ENCODE results near the gene CPLANE1.
A peak's percentile ranks its signal among the peaks of the same experiment; 100 is the strongest.
"Not testable (repeated sequence)": the region's sequence is repeated elsewhere in the genome, so short reads cannot be mapped to it uniquely, and the experiment has no call there.

CPLANE1 gene

GRCh38 chr5:37222181-37222580 is 27.0 kb downstream of the CPLANE1 start:
- Mint-ChIP-seq H3K9me3 (no peaks in the 10 kb centered on the region), H3K27me3 (no peaks in the 10 kb centered on the region), H3K36me3 (peaks cover 51% of the 10 kb centered on the region), H3K4me3 (no peak overlapping the region), H3K4me1 (no peaks in the 10 kb centered on the region), H3K27ac (no peak overlapping the region)
- no peak for ATAC-seq

- peaks cover 44% of the 10 kb centered on the region for H3K36me3 Mint-ChIP-seq
- not testable (repeated sequence) for ATAC-seq, H3K27ac Mint-ChIP-seq, H3K27me3 Mint-ChIP-seq, H3K4me1 Mint-ChIP-seq, H3K4me3 Mint-ChIP-seq, H3K9me3 Mint-ChIP-seq
Observed at GRCh38 chr5:37220426-37220825, 28.8 kb downstream of the CPLANE1 start.

- not testable (repeated sequence) for H3K4me3 Mint-ChIP-seq, H3K4me1 Mint-ChIP-seq, H3K27me3 Mint-ChIP-seq, H3K9me3 Mint-ChIP-seq, H3K27ac Mint-ChIP-seq, ATAC-seq
- H3K36me3 Mint-ChIP-seq: peaks cover 38% of the 10 kb centered on the region
Observed at GRCh38 chr5:37219384-37219783, 29.8 kb downstream of the CPLANE1 start.

GRCh38 chr5:37217976-37218375 is 31.2 kb downstream of the CPLANE1 start:
- no peaks in the 10 kb centered on the region for H3K27me3 Mint-ChIP-seq
- no peak overlapping the region for H3K4me3 Mint-ChIP-seq
- peaks cover 10% of the 10 kb centered on the region for H3K4me1 Mint-ChIP-seq
- ATAC-seq: no peak
- H3K9me3 Mint-ChIP-seq: no peaks in the 10 kb centered on the region
- H3K27ac Mint-ChIP-seq: no peak overlapping the region
- peaks cover 30% of the 10 kb centered on the region for H3K36me3 Mint-ChIP-seq

- Mint-ChIP-seq H3K36me3 (peaks cover 33% of the 10 kb centered on the region), H3K4me1 (peaks cover 10% of the 10 kb centered on the region), H3K9me3 (no peaks in the 10 kb centered on the region), H3K27me3 (no peaks in the 10 kb centered on the region), H3K27ac (peak overlapping the region; percentile 58), H3K4me3 (no peak overlapping the region)
- no peak for ATAC-seq
Observed at GRCh38 chr5:37214550-37214949, 34.6 kb downstream of the CPLANE1 start.

GRCh38 chr5:37212096-37212495 is 37.1 kb downstream of the CPLANE1 start:
- Mint-ChIP-seq H3K27me3 (no peaks in the 10 kb centered on the region), H3K27ac (no peak overlapping the region), H3K4me3 (no peak overlapping the region), H3K9me3 (no peaks in the 10 kb centered on the region), H3K36me3 (peaks cover 33% of the 10 kb centered on the region), H3K4me1 (peaks cover 10% of the 10 kb centered on the region)
- no peak for ATAC-seq

- no peak overlapping the region for H3K4me3 Mint-ChIP-seq
- peaks cover 10% of the 10 kb centered on the region for H3K4me1 Mint-ChIP-seq
- H3K27ac Mint-ChIP-seq: no peak overlapping the region
- peaks cover 33% of the 10 kb centered on the region for H3K36me3 Mint-ChIP-seq
- ATAC-seq: no peak
- no peaks in the 10 kb centered on the region for H3K9me3 Mint-ChIP-seq
- no peaks in the 10 kb centered on the region for H3K27me3 Mint-ChIP-seq
Observed at GRCh38 chr5:37211661-37212060, 37.5 kb downstream of the CPLANE1 start.

GRCh38 chr5:37208883-37209797 is 40.0 kb downstream of the CPLANE1 start:
- Mint-ChIP-seq H3K27ac (peak overlapping the region; percentile 57), H3K36me3 (peaks cover 40% of the 10 kb centered on the region), H3K27me3 (no peaks in the 10 kb centered on the region), H3K4me3 (peak overlapping the region; percentile 80), H3K4me1 (no peaks in the 10 kb centered on the region), H3K9me3 (no peaks in the 10 kb centered on the region)
- ATAC-seq: peak; percentile 43

GRCh38 chr5:37207802-37208201 is 41.4 kb downstream of the CPLANE1 start:
- no peak for ATAC-seq
- Mint-ChIP-seq H3K27me3 (no peaks in the 10 kb centered on the region), H3K4me1 (no peaks in the 10 kb centered on the region), H3K4me3 (no peak overlapping the region), H3K36me3 (peaks cover 46% of the 10 kb centered on the region), H3K27ac (no peak overlapping the region), H3K9me3 (no peaks in the 10 kb centered on the region)

GRCh38 chr5:37206736-37207135 is 42.4 kb downstream of the CPLANE1 start:
- H3K27ac Mint-ChIP-seq: no peak overlapping the region
- no peak overlapping the region for H3K4me3 Mint-ChIP-seq
- H3K4me1 Mint-ChIP-seq: no peaks in the 10 kb centered on the region
- peaks cover 41% of the 10 kb centered on the region for H3K36me3 Mint-ChIP-seq
- no peaks in the 10 kb centered on the region for H3K9me3 Mint-ChIP-seq
- ATAC-seq: no peak
- H3K27me3 Mint-ChIP-seq: no peaks in the 10 kb centered on the region

- no peak for ATAC-seq
- peaks cover 24% of the 10 kb centered on the region for H3K36me3 Mint-ChIP-seq
- no peaks in the 10 kb centered on the region for H3K27me3 Mint-ChIP-seq
- no peaks in the 10 kb centered on the region for H3K9me3 Mint-ChIP-seq
- H3K4me3 Mint-ChIP-seq: no peak overlapping the region
- H3K27ac Mint-ChIP-seq: peak overlapping the region; percentile 7
- H3K4me1 Mint-ChIP-seq: peaks cover 17% of the 10 kb centered on the region
Observed at GRCh38 chr5:37198842-37199241, 50.3 kb downstream of the CPLANE1 start.

- Mint-ChIP-seq H3K27me3 (no peaks in the 10 kb centered on the region), H3K4me1 (peaks cover 17% of the 10 kb centered on the region), H3K9me3 (no peaks in the 10 kb centered on the region), H3K27ac (peak overlapping the region; percentile 75), H3K4me3 (peak overlapping the region; percentile 43), H3K36me3 (peaks cover 18% of the 10 kb centered on the region)
- ATAC-seq: no peak
Observed at GRCh38 chr5:37198061-37198460, 51.1 kb downstream of the CPLANE1 start.

GRCh38 chr5:37197340-37198050 is 51.7 kb downstream of the CPLANE1 start:
- Mint-ChIP-seq H3K36me3 (peaks cover 18% of the 10 kb centered on the region), H3K4me1 (peaks cover 17% of the 10 kb centered on the region), H3K9me3 (no peaks in the 10 kb centered on the region), H3K27me3 (no peaks in the 10 kb centered on the region), H3K27ac (peak overlapping the region; percentile 75), H3K4me3 (peak overlapping the region; percentile 37)
- peak; percentile 64 for ATAC-seq

GRCh38 chr5:37190592-37190991 is 58.6 kb downstream of the CPLANE1 start:
- no peak overlapping the region for H3K27ac Mint-ChIP-seq

GRCh38 chr5:37189355-37189754 is 59.8 kb downstream of the CPLANE1 start:
- Mint-ChIP-seq H3K36me3 (peaks cover 17% of the 10 kb centered on the region), H3K27ac (no peak overlapping the region), H3K4me3 (no peak overlapping the region), H3K27me3 (no peaks in the 10 kb centered on the region), H3K4me1 (peaks cover 6% of the 10 kb centered on the region), H3K9me3 (no peaks in the 10 kb centered on the region)
- ATAC-seq: no peak

More at GRCh38 chr5:37190592-37190991, 58.6 kb downstream of the CPLANE1 start:
- Mint-ChIP-seq H3K36me3 (peaks cover 21% of the 10 kb centered on the region), H3K4me1 (no peaks in the 10 kb centered on the region), H3K27me3 (no peaks in the 10 kb centered on the region), H3K9me3 (no peaks in the 10 kb centered on the region), H3K4me3 (no peak overlapping the region)
- no peak for ATAC-seq
